Activated T-cell treated with anti-CD3 and anti-CD28 coated beads, Interleukin-2, amount 50 U/mL, for 24 hours (primary cell): ENCODE data around the gene ZBTB12.
"Not testable (repeated sequence)": the region's sequence is repeated elsewhere in the genome, so short reads cannot be mapped to it uniquely, and the experiment has no call there.

Experiments
- DNase-seq: peaks from one replicate; pipeline ENCODE4 v3.0.0-alpha.2; 2020
- H3K27ac Mint-ChIP-seq: 2 replicates; pipeline ENCODE4 v1.8.0; 2020; ENCODE audit warnings: mild to moderate bottlenecking, mixed read lengths
- H3K27me3 Mint-ChIP-seq: 2 replicates; pipeline ENCODE4 v1.8.0; 2020; ENCODE audit warnings: mixed read lengths
- H3K36me3 Mint-ChIP-seq: 2 replicates; pipeline ENCODE4 v1.8.0; 2020; ENCODE audit warnings: low read depth, mixed read lengths
- H3K4me1 Mint-ChIP-seq: 2 replicates; pipeline ENCODE4 v1.8.0; 2020; ENCODE audit warnings: low read depth, mixed read lengths
- H3K4me3 Mint-ChIP-seq: 2 replicates; pipeline ENCODE4 v1.8.0; 2020; ENCODE audit warnings: mild to moderate bottlenecking, moderate library complexity, mixed read lengths
- H3K9me3 Mint-ChIP-seq: 2 replicates; pipeline ENCODE4 v1.8.0; 2020; ENCODE audit warnings: mixed read lengths

Gene ZBTB12

DNA sequence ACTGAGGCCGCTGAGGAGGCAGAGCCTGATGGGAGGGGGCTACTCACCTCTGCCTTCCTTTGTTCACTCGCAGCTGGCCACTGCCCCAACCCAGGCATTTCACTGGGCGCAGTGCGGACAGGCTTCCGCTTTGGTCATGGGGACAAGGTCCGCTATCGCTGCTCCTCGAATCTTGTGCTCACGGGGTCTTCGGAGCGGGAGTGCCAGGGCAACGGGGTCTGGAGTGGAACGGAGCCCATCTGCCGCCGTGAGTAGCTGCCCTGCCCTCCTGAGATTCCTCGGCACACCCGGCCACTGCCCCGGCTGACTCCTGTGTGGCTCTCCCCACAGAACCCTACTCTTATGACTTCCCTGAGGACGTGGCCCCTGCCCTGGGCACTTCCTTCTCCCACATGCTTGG is 31.7 kb upstream of the ZBTB12 start:
- Mint-ChIP-seq H3K9me3 (no peaks in the 10 kb centered on the region), H3K27ac (no peak overlapping the region), H3K4me3 (no peak overlapping the region), H3K4me1 (no peaks in the 10 kb centered on the region), H3K36me3 (no peaks in the 10 kb centered on the region), H3K27me3 (peaks cover 7% of the 10 kb centered on the region)
- DNase-seq: no peak

DNA sequence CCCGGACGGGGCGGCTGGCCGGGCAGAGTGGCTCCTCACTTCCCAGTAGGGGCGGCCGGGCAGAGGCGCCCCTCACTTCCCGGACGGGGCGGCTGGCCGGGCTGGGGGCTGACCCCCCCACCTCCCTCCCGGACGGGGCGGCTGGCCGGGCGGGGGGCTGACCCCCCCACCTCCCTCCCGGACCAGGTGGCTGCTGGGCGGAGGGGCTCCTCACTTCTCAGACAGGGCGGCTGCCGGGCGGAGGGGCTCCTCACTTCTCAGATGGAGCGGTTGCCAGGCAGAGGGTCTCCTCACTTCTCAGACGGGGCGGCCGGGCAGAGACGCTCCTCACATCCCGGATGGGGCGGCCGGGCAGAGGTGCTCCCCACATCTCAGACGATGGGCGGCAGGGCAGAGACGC is 30.3 kb upstream of the ZBTB12 start:
- not testable (repeated sequence) for H3K4me3 Mint-ChIP-seq, DNase-seq, H3K27ac Mint-ChIP-seq, H3K36me3 Mint-ChIP-seq, H3K9me3 Mint-ChIP-seq, H3K27me3 Mint-ChIP-seq, H3K4me1 Mint-ChIP-seq

DNA sequence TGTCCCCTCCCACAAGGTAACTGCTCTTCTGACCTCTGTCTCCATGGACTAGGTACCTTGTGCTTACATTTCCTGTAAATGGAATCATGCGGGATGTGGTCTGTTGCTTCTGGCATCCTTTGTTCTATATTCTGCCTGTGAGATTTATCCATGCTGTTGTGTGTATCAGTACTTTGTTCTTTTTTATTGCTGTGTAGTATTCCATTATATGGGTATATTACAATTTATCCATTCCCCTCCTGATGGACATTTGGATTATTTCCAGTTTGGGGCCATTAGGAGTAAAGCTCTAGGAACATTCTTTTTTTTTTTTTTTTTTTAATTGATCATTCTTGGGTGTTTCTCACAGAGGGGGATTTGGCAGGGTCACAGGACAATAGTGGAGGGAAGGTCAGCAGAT is 29.1 kb upstream of the ZBTB12 start:
- Mint-ChIP-seq H3K27me3 (peaks cover 7% of the 10 kb centered on the region), H3K4me3 (no peak overlapping the region)
- DNase-seq: no peak

DNA sequence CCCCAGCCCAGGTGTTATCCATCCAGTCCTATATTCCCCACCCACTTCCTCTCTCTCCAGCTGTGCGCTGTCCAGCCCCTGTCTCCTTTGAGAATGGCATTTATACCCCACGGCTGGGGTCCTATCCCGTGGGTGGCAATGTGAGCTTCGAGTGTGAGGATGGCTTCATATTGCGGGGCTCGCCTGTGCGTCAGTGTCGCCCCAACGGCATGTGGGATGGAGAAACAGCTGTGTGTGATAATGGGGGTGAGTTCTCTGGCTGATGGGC is 26.7 kb upstream of the ZBTB12 start:
- peaks cover 7% of the 10 kb centered on the region for H3K27me3 Mint-ChIP-seq
- H3K4me1 Mint-ChIP-seq: no peaks in the 10 kb centered on the region
- DNase-seq: no peak
- H3K9me3 Mint-ChIP-seq: no peaks in the 10 kb centered on the region
- H3K36me3 Mint-ChIP-seq: no peaks in the 10 kb centered on the region
- H3K4me3 Mint-ChIP-seq: no peak overlapping the region
- H3K27ac Mint-ChIP-seq: no peak overlapping the region

More for the DNA sequence above, 29.1 kb upstream of the ZBTB12 start:
- no peak overlapping the region for H3K27ac Mint-ChIP-seq
- no peaks in the 10 kb centered on the region for H3K36me3 Mint-ChIP-seq
- no peaks in the 10 kb centered on the region for H3K4me1 Mint-ChIP-seq
- H3K9me3 Mint-ChIP-seq: no peaks in the 10 kb centered on the region

DNA sequence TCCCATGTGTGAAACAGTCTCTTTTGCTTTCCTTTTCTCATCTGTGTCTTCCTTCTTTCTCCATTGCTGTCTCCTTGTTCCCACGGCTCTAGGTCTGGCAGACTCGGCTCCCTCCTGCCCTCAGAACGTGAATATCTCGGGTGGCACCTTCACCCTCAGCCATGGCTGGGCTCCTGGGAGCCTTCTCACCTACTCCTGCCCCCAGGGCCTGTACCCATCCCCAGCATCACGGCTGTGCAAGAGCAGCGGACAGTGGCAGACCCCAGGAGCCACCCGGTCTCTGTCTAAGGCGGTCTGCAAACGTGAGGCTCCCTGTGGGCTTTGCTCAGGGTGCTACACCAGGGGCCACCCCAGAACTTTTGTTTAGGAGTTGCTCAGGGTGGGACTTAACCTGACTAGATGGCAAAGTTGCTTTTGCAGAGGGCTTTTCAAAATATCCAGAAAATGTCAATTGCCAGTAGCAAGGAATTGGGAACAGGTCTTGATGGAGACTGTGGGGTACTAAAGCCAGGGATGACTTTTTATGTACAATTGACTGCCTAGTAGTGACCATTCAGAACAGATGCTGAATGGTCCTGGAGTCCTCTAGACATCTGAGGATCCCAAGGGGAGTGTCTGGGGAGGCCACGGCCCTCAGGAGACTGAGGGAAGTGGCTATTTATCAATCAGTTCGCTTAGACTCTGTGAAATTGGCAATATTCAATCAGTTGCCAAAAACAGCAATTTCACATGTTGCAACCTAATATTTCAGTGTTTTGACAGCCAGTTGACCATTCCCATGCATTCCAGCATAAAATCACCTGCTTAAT is 26.2 kb upstream of the ZBTB12 start:
- H3K27me3 Mint-ChIP-seq: peaks cover 3% of the 10 kb centered on the region
- no peak for DNase-seq
- no peaks in the 10 kb centered on the region for H3K4me1 Mint-ChIP-seq
- no peak overlapping the region for H3K4me3 Mint-ChIP-seq
- H3K27ac Mint-ChIP-seq: no peak overlapping the region
- H3K36me3 Mint-ChIP-seq: no peaks in the 10 kb centered on the region
- H3K9me3 Mint-ChIP-seq: no peaks in the 10 kb centered on the region

DNA sequence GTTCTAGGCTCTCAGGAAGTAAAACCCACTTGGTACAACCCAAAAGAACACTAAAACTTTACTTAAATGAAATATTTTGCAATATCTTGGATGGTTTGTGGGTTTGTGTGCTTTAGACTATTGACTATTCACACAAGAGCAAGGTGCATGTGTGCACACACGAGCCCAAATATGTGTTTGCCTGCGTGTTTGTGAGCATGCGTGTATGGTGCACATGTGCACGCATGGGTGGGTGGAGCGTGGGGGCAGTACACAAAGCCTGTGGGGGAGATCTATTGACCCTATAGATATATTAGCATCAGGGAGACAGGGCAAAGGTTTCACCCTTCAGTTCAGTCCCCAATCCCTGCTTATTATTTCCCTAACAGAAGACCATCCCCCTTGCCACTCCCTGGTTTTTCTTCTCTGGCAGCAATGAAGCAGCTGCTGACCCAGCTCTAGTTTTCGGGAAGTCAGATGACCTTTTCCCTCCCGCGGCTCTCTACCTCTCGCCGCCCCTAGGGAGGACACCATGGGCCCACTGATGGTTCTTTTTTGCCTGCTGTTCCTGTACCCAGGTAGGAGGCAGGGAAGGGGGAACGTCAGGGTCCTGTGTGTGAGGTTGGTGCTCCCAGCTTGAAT is 25.5 kb upstream of the ZBTB12 start, which contains the start of gene C2:
C2 (plus strand) TSS at position 476 of the 621 bp plus-strand sequence; CDS start at position 512, 36 bp downstream.
- H3K27me3 Mint-ChIP-seq: no peaks in the 10 kb centered on the region
- H3K9me3 Mint-ChIP-seq: no peaks in the 10 kb centered on the region
- H3K27ac Mint-ChIP-seq: no peak within 1 kb of the TSS
- DNase-seq: no peak
- H3K4me1 Mint-ChIP-seq: no peaks in the 10 kb centered on the region
- H3K36me3 Mint-ChIP-seq: no peaks in the 10 kb centered on the region
- no peak within 1 kb of the TSS for H3K4me3 Mint-ChIP-seq

DNA sequence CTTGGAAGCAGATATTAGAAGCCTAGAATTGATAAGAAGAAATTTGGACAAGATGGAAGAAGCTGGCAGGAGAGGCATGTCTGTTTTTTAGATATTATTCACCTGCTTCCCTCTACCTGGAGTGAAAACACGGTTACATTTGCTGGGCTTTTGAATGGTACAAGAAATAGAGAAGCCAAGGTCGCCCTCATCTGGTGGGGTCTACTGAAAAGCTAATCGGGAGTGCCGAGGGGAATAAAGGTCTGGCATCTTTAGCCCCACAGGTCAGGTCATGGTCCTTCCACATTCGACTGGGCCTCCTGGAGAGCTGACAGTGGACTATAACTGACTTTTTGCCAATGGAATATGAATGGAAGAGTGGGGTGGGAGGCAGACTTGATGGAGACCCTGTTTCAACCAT is 21.1 kb upstream of the ZBTB12 start:
- Mint-ChIP-seq H3K36me3 (no peaks in the 10 kb centered on the region), H3K27me3 (no peaks in the 10 kb centered on the region), H3K9me3 (no peaks in the 10 kb centered on the region), H3K27ac (no peak overlapping the region), H3K4me1 (no peaks in the 10 kb centered on the region), H3K4me3 (no peak overlapping the region)
- DNase-seq: no peak

DNA sequence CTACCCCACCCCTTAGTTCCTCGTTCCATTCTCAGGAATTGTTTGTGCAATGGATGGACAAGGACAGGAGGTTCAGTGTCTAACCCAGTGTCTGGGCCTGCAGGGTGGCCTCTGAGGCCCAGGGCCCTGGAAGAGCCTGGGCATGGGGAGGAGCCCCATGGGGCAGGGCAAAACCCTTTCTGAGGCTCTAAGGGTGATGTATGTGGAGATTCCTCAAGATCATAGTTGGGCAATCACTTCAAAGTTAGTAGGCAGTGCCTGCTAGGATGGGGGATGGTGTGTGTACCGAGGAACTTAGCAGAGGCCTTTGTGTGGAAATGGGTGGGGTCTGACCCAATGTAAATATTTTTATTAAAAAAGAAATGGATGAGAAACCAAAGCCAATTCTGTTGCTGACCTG is 18.9 kb upstream of the ZBTB12 start:
- H3K27ac Mint-ChIP-seq: no peak overlapping the region
- no peak overlapping the region for H3K4me3 Mint-ChIP-seq
- no peaks in the 10 kb centered on the region for H3K9me3 Mint-ChIP-seq
- DNase-seq: no peak
- no peaks in the 10 kb centered on the region for H3K4me1 Mint-ChIP-seq
- H3K27me3 Mint-ChIP-seq: peaks cover 3% of the 10 kb centered on the region
- no peaks in the 10 kb centered on the region for H3K36me3 Mint-ChIP-seq

DNA sequence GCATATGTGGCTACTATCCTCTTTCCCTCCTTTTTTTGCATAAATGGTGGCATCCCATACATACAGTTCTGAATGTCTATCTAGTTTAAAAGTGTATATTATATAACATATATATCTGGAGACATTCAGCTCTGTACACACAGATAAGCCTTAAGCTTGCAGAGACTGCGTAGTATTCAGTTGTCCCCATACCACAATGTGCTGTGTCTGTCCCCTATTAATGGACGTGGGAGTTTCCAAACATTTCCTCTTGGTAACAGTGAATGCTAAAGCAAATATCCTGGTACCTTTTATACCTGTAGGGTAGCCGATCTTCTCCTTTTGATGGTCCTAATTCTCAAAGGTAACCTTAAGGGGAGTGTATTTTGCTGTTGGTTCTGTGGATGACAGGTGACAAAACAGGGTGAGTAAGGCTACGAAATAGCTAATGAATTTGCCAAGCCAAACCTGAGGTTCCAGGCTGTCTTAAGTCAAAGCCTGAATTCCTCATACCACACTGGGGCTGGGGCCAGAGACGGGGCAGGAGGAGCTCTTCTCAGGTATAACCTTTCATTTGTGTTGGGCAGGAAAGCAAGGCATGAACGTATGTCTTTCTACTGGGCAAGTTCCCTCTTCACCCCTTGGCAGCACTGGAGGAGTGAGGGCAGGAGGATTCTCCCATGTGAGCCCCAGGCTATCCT is 17.9 kb upstream of the ZBTB12 start:
- H3K27me3 Mint-ChIP-seq: peaks cover 12% of the 10 kb centered on the region
- H3K36me3 Mint-ChIP-seq: no peaks in the 10 kb centered on the region
- no peak for DNase-seq
- H3K27ac Mint-ChIP-seq: no peak overlapping the region
- no peaks in the 10 kb centered on the region for H3K4me1 Mint-ChIP-seq
- H3K4me3 Mint-ChIP-seq: no peak overlapping the region
- no peaks in the 10 kb centered on the region for H3K9me3 Mint-ChIP-seq

DNA sequence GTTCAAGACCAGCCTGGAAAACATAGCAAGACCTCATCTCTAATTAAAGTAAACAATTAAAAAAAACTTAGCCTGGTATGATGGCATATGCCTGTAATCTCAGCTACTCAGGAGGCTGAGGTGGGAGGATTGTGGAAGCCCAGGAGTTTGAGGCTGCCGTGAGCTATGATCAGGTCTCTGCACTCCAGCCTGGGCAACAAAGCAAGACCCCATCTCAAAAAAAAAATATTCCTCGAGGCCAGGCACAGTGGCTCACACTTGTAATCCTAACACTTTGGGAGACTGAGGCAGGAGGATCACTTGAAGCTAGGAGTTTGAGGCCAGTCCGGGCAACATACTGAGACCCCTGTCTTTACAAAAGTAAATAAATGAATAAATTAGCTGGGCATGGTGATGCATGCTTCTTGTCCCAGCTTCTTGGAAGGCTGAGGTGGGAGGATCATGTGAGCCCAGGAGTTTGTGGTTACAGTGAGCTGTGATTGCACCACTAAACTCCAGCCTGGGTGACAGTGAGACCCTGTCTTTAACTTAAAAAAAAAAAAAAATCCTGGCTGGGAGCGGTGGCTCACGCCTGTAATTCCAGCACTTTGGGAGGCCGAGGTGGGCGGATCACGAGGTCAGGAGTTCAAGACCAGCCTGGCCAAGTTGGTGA is 16.3 kb upstream of the ZBTB12 start:
- H3K27ac Mint-ChIP-seq: no peak overlapping the region
- H3K4me3 Mint-ChIP-seq: no peak overlapping the region
- DNase-seq: no peak
- no peaks in the 10 kb centered on the region for H3K36me3 Mint-ChIP-seq
- H3K4me1 Mint-ChIP-seq: no peaks in the 10 kb centered on the region
- H3K9me3 Mint-ChIP-seq: no peaks in the 10 kb centered on the region
- peaks cover 12% of the 10 kb centered on the region for H3K27me3 Mint-ChIP-seq

DNA sequence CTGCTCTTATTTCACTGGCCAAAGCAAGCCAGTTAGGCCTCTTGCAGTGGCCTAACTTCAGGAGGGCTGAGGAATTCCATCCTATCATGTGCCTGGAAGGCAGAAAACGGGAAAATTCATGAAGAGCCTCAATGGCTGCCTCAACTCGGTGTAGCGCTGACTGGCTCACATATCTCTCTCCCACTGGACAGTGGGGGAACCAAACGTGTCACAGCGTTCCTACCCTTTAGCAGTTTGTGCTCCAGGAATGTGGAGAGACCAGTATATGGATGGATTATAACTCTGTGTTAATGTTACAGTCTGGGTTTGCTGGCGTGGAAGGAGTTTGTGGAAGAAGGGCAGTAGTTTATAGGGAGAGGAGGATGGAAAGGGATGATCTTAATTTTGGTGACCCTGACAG is 13.9 kb upstream of the ZBTB12 start:
- Mint-ChIP-seq H3K36me3 (no peaks in the 10 kb centered on the region), H3K4me1 (peaks cover 9% of the 10 kb centered on the region), H3K9me3 (no peaks in the 10 kb centered on the region), H3K27ac (no peak overlapping the region), H3K4me3 (no peak overlapping the region), H3K27me3 (peaks cover 17% of the 10 kb centered on the region)
- DNase-seq: no peak

DNA sequence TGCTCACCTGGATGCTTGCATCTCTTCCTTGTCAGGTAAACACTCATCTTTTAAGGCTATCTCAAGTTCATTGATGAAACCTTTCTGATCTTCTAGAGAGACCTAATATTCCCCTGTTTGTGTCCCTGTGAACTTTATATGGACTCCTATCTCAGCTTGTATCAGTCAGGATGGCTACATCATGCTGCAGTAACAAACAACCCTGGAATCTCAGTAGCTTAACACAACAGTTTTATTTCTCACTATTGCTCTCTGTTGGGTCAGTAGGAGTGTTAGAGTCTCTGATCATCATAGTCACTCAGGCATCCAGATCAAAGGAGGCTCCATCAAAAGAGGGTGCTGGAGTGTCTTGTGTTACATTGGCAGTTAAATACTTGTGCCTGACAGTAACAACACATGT is 13.5 kb upstream of the ZBTB12 start:
- Mint-ChIP-seq H3K4me3 (no peak overlapping the region), H3K36me3 (no peaks in the 10 kb centered on the region), H3K27me3 (peaks cover 17% of the 10 kb centered on the region), H3K9me3 (no peaks in the 10 kb centered on the region), H3K27ac (no peak overlapping the region), H3K4me1 (peaks cover 11% of the 10 kb centered on the region)
- no peak for DNase-seq

DNA sequence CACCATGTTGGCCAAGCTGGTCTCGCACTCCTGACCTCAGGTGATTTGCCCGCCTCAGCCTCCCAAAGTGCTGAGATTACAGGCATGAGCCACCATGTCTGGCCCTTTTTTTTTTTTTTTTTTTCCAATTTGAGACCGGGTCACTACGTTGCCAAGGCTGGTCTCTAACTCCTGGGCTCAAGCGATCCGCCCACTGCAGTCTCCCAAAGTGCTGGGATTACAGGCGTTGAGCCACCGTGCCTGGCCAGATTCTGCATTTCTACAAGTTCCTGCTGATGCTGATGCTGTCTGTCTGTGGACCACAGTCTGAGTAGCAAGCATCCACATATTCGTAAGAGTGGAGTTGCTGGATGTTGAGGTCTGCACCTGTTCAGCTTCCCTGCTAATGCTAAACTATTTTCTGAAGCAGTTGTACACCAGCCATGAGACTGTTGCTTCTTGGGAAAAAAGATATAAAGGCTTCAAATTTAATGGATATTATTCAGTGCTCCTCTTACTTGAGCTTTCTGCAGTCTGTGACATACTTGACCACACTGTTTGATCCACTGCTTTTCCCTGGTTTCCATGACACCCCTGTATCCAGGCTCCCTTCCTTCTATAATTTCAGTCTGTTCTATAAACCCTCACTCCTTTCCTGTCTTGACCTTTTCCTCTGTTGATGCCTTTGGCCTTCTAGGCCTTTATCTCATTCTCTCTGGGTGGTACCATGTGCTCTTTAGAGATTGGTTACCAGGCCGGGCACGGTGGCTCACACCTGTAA is 10.1 kb upstream of the ZBTB12 start:
- no peaks in the 10 kb centered on the region for H3K9me3 Mint-ChIP-seq
- H3K4me1 Mint-ChIP-seq: peaks cover 29% of the 10 kb centered on the region
- no peaks in the 10 kb centered on the region for H3K36me3 Mint-ChIP-seq
- no peak overlapping the region for H3K4me3 Mint-ChIP-seq
- no peak overlapping the region for H3K27ac Mint-ChIP-seq
- H3K27me3 Mint-ChIP-seq: peaks cover 20% of the 10 kb centered on the region
- DNase-seq: no peak

DNA sequence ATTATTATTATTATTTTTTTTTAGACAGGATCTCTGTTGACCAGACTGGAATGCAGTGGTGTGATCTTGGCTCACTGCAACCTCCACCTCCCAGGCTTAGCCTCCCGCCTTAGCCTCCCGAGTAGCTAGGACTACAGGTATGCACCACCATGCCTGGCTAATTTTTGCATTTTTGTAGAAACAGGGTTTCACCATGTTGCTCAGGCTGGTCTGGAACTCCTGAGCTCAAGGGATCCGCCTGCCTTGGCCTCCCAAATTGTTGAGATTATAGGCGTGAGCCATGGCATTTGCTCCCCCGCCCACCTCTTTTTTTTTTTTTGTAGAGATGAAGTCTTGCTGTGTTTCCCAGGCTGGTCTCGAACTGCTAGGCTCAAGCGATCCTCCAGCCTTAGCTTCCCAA is 7.4 kb upstream of the ZBTB12 start:
- not testable (repeated sequence) for H3K4me3 Mint-ChIP-seq, DNase-seq, H3K36me3 Mint-ChIP-seq, H3K9me3 Mint-ChIP-seq, H3K27ac Mint-ChIP-seq
- H3K4me1 Mint-ChIP-seq: peaks cover 29% of the 10 kb centered on the region
- peaks cover 15% of the 10 kb centered on the region for H3K27me3 Mint-ChIP-seq
